SHP77 (cell line): ENCODE results near the gene LRRTM2.
"Not testable (repeated sequence)": the region's sequence is repeated elsewhere in the genome, so short reads cannot be mapped to it uniquely, and the experiment has no call there.

ENCODE experiments used
- DNase-seq, 2 experiments: peaks; one replicate each; lab custom pipeline; 2025; lab: John Stamatoyannopoulos, UW

Gene LRRTM2

DNA sequence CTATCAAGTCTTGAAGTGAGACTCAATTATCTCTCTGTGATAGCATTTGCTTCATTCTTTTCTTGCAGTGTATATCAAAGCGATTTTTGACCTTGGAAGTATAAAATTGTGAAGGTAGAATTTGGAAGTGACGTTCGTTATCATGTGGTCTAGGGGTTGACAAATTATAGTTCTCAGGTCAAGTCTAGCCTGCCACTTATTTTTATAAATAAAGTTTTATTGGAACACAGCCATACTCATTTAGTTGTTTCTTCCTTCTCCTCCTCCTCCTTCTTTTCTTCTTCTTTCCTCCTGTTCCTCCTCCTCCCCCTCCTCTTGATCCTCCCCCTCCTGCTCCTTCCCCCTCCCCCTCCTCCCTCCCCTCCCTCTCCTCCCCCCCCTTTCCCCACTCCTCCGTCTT, 38.0 kb downstream of the LRRTM2 start:
- no peak for DNase-seq

DNA sequence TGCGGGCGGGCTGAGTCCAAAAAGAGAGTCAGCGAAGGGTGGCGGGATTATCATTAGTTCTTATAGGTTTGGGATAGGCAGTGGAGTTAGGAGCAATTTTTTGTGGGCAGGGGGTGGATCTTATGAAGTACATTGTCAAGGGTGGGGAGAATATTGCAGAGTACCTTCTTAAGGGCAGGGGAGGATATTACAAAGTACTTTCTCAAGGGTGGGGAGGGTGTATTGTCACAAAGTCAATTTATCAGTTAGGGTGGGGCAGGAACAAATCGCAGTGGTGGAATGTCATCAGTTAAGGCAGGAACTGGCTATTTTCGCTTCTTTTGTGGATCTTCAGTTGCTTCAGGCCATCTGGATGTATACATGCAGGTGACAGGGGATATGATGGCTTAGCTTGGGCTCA, 40.3 kb downstream of the LRRTM2 start:
- not testable (repeated sequence) for DNase-seq

DNA sequence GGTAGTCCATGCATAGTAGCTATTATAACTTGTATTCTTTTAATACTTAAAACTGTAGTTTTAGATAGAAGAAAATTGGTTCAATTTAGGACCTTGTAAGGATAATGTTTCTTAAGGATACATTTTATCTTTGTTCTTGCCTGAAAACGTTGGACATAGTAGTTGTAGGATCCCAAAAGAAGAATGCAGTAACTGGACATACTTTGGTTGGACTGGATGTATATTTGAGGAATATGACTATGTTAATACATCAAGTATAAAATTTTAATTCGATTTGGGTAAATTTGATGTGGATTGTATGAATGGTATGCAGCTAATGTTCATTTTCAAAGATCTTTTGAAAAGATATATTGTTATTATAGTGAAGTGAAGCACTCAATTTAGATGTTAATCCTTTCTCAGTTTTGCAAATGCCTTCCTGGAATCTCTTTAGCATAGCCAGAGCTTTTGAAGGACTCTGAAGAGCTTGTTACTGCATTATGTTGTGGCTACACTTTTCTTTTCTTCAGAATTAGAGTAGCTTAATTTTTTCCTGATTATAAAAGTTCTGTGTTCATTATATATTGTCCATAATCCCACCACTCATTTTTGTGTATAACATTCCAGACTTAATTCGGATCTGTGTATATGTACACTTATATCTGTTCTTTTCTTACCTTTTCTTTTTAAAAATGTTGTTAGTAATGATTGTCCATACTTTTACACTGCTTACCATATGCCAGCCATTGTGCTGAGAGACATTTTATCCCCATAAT, 41.2 kb downstream of the LRRTM2 start:
- no peak for DNase-seq

DNA sequence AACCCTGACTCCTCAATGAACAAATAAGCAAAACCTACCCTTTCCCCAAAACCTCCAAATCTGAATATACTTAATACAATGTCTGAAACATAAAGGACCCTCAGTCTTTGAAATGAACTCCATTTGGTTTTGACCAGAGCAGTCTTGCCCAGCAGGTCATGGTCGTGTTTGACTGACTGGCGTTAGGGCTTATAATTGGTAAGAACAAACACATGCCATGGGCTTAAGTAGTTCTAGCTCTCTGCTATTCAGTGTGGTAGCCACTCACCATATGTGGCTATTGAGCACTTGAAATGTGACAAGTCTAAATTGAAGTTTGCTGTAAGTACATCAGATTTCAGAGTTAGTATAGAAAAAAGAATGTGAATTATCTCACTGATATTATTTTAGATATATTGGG, 42.1 kb downstream of the LRRTM2 start:
- no peak for DNase-seq

DNA sequence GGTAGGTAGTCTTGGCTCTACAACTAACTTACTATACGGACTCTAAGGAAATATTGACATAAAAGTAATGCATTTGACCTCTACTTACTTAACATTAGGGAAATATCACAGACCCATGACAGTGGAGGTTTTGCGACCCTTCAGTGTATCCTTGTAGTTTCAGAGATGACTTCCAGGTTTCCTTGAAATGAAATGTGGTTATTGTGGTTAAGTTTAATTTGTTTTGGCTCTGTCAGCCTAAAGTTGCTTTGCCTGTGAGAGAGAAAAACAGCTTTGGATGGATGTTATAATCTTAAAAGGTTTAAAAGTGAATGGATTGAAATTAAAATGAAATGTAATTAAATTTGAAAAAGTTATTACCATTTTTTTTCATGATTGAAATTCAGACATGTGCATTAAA, 42.9 kb downstream of the LRRTM2 start:
- no peak for DNase-seq

DNA sequence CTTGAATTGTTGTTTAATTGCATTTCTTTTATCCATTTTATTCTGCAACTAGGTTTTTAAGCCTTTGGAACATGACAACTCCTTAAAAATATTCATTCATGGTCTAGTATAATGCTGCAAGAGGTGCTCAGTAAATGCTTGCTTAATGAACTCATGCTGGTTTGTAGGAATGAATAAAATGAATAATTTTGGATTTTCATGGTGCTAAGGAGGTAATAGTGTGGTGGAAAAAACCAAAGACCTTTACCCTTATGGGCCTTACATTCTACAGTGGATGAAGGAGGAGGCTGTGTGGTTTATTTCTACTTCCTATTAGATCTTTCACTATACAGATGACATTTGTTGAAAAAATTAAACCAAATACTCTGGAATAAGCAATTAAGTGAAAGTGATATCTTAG, 43.4 kb downstream of the LRRTM2 start:
- no peak for DNase-seq

DNA sequence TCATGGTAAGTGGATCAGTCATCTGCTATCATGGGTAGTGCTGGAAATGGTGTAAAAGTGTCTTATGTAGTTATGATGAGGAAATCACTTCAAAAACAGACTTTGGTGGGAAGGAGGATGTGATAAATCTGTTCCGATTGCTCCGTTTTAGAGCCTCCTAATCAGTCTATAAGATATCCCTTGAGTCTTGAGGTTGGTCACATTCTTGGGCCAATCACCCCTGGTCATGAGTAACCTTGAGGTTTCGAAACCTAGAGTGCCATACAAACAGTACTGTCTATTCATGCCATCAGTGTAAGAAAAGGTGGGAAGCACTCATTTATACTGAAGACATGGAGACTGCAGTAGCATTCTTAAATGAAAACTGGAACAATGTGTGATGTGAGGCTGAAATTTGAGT, 45.8 kb downstream of the LRRTM2 start:
- DNase-seq: no peak

DNA sequence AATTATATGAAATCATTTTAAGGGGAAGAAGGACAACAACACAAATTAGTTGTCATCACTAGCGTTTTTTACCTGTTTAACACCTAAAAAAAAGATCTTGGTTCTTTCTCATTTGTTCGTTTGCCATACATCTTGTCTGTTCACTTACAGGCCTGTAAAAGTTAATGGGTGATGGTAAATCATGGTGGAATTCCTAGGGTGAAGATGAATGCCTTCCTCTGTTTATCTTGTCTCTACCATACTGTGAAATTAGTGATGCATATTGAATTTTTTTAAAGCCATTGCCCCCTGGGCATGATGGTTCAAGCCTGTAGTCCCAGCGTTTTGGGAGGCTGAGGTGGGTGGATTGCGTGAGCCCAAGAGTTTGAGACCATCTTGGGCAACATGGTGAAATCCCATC, 46.6 kb downstream of the LRRTM2 start:
- no peak for DNase-seq

DNA sequence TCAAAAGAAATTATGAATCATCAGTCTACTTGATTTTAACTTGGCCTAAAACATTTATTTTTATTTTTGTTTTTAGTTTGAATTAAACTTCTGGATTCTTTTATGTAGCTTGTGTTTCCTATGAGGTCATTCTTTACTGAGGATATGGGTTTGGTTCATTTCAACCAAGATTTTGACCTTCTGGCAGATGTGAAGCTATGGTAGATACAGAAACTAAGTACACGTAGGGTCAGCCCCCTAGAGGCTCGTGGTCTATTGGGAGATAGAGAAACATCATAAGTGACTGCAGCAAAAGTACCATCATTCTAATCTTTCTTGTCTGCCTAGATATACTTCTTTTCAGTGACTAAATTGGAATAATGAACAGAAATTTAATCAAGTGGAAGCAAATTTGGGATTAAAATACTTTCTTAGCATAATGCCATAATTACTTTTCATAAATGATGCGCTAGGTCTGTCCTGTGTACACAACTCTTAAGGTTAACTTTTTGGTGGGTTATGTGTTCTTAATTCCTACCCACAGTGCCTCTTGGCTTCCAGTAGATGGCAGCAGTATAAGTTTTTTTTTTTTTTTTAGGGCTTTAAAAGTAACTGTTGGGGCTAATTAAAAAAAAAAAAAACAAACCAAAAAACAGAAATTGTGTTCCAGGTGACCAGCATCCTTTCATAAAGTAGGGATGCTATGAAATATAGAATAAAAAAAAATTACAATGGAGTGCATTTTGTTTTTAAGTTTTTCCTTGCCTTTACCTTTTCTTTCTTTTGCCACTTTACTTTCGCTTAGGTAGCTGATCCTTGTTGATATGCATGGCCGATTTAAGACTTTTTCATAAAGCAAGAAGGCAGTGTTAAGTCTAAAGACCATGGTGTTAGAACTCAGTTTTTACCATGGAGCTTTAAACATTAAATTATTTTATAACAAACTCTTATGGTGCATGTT, 49.9 kb downstream of the LRRTM2 start:
- peak in 1 of 2 experiments; percentile 13 for DNase-seq

DNA sequence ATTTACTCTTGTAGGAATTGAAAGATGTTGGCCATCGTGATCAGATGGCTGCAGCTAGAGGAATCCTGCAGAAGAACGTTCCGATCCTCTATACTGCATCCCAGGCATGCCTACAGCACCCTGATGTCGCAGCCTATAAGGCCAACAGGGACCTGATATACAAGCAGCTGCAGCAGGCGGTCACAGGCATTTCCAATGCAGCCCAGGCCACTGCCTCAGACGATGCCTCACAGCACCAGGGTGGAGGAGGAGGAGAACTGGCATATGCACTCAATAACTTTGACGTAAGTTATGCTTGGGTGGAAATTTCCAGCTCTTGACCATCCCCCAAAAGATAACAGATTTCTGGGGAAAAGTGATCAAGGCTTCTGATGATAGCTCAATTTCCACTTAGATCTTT, 50.6 kb downstream of the LRRTM2 start:
- DNase-seq: no peak

DNA sequence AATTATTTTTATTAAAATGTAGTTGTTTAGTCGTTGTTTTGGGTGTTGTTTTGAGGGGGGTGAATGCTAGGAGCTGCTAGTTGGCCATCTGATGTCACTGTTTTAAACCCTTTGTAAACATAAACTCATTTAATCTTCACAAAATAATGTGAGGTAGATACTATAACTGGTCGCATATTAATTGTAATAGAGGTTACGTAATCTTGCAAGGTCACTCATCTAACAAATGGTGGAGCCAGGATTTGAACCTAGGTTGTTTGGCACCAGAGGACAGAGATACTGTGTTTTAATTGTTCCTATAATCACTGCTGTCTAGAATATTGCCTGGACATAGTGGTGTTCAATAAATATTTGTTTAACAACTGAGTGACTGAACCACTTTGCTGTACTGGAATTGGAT, 54.4 kb downstream of the LRRTM2 start:
- no peak for DNase-seq

DNA sequence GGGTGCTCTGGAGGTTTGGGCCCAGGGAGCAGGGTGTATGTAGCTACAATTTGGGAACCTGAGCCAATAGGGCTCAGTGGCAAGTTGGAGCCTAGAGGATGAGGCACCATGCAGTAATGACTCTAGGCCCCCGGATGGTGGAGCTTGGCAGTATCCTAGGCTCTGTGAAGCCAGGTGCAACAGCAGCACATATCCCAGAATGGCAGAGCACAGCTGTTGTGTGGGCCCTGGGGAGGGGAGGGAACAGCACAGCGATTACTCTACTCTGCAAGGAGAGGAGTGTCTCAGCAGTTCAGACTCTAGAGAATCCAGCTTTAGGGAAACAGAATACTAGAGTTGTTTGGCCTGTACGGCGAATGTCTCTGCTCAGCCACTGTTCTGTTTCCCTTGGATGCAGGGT, 56.1 kb downstream of the LRRTM2 start:
- peak; percentile 34 to 37 for DNase-seq
